Peyer's patch (tissue), 4 donors: ENCODE measurements around the gene SLC4A11.
"Not testable (repeated sequence)": the region's sequence is repeated elsewhere in the genome, so short reads cannot be mapped to it uniquely, and the experiment has no call there.

Source experiments
- POLR2A ChIP-seq, 2 donors: fragments of 450-650 bp; IDR thresholded peaks; one replicate each; pipeline ENCODE4 v1.5.1; 2017; ENCODE audit warnings: antibody characterized with exemption in 2 of 2, mild to moderate bottlenecking in 2 of 2, moderate library complexity in 2 of 2
- TF ChIP-seq, protein P1 (sequence below), 6 experiments: fragments of 450-650 bp in 4 of 6; fragments of 200-600 bp in 2 of 6; sonication (generic) in 1 of 6; IDR thresholded peaks; one replicate each; pipeline ENCODE4 v1.5.1; 2017 to 2019; ENCODE audit warnings: antibody characterized with exemption in 6 of 6, mild to moderate bottlenecking in 3 of 6, moderate library complexity in 1 of 6

DNA sequence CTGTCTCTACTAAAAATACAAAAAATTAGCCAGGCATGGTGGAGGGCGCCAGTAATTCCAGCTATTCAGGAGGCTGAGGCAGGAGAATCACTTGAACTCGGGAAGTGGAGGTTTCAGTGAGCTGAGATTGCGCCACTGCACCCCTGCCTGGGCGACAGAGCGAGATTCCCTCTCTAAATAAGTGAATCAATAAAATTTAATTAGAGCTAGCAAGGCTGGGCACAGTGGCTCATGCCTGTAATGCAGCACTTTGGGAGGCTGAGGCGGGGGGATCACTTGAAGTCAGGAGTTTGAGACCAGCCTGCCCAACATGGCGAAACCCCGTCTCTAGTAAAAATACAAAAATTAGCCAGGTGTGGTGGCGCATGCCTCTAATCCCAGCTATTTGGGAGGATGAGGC lies 51.1 kb downstream of the SLC4A11 start:
- TF ChIP-seq, protein P1, sequence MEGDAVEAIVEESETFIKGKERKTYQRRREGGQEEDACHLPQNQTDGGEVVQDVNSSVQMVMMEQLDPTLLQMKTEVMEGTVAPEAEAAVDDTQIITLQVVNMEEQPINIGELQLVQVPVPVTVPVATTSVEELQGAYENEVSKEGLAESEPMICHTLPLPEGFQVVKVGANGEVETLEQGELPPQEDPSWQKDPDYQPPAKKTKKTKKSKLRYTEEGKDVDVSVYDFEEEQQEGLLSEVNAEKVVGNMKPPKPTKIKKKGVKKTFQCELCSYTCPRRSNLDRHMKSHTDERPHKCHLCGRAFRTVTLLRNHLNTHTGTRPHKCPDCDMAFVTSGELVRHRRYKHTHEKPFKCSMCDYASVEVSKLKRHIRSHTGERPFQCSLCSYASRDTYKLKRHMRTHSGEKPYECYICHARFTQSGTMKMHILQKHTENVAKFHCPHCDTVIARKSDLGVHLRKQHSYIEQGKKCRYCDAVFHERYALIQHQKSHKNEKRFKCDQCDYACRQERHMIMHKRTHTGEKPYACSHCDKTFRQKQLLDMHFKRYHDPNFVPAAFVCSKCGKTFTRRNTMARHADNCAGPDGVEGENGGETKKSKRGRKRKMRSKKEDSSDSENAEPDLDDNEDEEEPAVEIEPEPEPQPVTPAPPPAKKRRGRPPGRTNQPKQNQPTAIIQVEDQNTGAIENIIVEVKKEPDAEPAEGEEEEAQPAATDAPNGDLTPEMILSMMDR (IDR thresholded peaks at IDR 0.05), result not testable (repeated sequence)
- TF ChIP-seq POLR2A (IDR thresholded peaks at IDR 0.05), result not testable (repeated sequence)
